Ovary (tissue), 3 donors: ENCODE data around the gene CAV2.

Experiments used
- POLR2A ChIP-seq: fragments of 450-650 bp; IDR thresholded peaks from one replicate; pipeline ENCODE4 v1.6.1; 2017; ENCODE audit warnings: antibody characterized with exemption, mild to moderate bottlenecking, moderate library complexity
- TF ChIP-seq, protein P1 (sequence below), 3 donors: fragments of 450-650 bp in 2 of 3; fragments of 200-600 bp in 1 of 3; IDR thresholded peaks; one replicate each; pipeline versions ENCODE4 v1.5.1 to v1.8.0; 2016 to 2022; ENCODE audit warnings: antibody characterized with exemption in 3 of 3, mild to moderate bottlenecking in 1 of 3
- donor health status: DM: no; HTN: no; CAD: no.

DNA sequence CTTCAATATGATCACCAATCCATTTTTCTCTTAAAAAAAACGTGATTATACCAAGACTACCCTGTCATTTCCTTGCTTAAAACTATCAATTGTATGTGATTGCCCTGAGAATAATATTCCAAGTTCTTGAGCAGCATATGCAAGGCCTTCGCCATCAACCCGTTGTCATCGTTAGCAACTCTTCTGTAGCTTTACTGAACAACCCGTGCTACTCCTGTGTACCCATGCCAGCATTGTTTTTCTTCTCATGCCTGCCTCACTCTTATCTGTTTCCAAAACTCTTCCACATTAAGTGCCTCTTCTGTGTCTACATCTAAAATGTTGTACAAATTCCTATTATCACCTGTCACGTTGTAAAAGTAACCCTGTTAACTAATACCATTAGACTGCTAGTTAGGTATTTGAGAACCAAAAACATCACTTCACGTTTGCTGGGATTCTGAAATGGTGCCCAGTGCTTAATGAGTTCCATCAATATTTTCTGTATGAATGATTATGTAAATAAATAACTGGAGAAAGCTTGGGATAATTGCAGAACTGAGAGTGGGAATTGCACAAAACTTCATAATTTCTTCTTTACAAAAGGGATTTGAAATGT is 10.5 kb downstream of the CAV2 start:
- no peak for TF ChIP-seq POLR2A
- TF ChIP-seq, protein P1, sequence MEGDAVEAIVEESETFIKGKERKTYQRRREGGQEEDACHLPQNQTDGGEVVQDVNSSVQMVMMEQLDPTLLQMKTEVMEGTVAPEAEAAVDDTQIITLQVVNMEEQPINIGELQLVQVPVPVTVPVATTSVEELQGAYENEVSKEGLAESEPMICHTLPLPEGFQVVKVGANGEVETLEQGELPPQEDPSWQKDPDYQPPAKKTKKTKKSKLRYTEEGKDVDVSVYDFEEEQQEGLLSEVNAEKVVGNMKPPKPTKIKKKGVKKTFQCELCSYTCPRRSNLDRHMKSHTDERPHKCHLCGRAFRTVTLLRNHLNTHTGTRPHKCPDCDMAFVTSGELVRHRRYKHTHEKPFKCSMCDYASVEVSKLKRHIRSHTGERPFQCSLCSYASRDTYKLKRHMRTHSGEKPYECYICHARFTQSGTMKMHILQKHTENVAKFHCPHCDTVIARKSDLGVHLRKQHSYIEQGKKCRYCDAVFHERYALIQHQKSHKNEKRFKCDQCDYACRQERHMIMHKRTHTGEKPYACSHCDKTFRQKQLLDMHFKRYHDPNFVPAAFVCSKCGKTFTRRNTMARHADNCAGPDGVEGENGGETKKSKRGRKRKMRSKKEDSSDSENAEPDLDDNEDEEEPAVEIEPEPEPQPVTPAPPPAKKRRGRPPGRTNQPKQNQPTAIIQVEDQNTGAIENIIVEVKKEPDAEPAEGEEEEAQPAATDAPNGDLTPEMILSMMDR (IDR thresholded peaks at IDR 0.05), result no peak
